Measurements from ENCODE around the gene PTX4. TPM values are rescaled to one million over a fixed set of nuclear protein-coding genes. Genes with fewer than 3 reads are reported as not detected.

The PTX4 gene
- total RNA-seq, 1 donor, result not detected

DNA sequence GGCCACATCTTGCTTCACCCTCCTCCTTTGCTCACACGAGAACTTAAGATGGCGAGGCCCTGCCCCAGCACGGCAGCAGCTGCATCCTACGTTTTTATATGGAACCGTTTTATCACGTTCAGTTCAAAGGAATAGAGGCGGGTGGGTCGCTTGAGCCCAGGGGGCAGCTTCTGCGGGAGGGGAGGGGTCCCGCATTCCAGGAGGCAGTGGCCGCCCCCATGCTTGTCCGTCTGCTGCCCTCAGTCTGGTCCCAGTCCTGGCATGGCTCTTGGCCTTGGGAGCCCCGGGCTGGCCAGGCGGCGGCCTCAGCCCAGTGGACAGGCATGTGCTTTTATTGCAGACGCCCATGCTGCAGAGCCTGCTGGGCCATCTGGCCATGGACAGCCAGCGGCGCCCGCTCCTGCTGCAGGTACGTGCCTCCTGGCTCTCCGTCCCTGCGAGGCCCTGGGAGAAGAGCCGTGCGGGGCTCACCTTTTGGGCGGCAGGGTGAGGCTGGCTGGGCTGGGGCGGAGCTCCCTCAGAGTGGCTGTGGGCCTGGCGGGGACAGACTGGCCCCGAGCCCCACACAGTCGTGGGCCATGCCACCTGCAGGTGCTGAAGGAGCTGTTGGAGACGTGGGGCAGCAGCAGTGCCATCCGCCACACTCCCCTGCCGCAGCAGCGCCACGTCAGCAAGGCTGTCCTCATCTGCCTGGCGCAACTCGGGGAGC lies 11.2 kb upstream of the PTX4 start:
- no peak for DNase-seq (ENCODE audit: low read depth)
- H3K4me3 ChIP-seq (ENCODE audit: low read depth, low read length), result no peak overlapping the region
- TF ChIP-seq, protein P1, sequence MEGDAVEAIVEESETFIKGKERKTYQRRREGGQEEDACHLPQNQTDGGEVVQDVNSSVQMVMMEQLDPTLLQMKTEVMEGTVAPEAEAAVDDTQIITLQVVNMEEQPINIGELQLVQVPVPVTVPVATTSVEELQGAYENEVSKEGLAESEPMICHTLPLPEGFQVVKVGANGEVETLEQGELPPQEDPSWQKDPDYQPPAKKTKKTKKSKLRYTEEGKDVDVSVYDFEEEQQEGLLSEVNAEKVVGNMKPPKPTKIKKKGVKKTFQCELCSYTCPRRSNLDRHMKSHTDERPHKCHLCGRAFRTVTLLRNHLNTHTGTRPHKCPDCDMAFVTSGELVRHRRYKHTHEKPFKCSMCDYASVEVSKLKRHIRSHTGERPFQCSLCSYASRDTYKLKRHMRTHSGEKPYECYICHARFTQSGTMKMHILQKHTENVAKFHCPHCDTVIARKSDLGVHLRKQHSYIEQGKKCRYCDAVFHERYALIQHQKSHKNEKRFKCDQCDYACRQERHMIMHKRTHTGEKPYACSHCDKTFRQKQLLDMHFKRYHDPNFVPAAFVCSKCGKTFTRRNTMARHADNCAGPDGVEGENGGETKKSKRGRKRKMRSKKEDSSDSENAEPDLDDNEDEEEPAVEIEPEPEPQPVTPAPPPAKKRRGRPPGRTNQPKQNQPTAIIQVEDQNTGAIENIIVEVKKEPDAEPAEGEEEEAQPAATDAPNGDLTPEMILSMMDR (IDR thresholded peaks at IDR 0.05; ENCODE audit: insufficient read depth, low read length), result no peak

DNA sequence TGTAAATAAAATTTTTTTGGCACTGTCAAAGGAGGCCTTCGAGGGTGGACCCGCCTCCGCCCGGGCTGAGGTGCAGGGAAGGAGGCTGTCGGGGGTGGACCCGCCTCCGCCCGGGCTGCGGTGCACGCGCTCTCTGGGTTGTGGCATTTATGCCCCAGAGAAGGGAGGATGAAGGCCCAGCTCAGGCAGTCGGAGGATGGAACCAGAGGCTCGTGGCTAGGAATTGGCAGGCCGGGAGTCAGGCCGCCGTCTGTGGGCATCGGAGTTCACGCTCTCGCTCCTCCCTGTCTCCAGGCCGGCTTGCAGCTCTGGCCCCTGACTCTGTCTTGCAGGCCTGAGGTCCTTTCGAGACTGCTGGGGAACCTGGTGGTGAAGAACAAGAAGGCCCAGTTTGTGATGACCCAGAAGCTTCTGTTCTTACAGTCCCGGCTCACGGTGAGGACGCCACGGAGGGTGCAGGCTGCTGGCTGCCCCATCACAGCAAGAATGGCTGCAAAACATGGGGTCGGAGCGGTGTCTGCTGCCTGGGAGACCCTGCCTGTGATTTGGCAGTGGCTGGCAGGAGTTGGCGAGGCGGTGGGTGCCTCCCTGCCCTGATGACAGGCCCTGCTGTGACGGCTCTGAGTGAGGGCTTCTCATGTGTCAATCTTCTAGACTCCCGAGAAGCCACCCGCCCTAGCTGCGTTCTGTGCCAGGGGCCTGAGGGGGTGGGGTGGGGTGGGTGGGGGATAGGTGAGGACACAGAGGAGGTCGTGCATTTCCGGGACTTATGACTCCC lies 10.3 kb upstream of the PTX4 start:
- no peak overlapping the region for H3K4me3 ChIP-seq (ENCODE audit: low read depth, low read length)
- no peak for DNase-seq (ENCODE audit: low read depth)
- TF ChIP-seq, protein P1 (IDR thresholded peaks at IDR 0.05; ENCODE audit: insufficient read depth, low read length), result no peak

DNA sequence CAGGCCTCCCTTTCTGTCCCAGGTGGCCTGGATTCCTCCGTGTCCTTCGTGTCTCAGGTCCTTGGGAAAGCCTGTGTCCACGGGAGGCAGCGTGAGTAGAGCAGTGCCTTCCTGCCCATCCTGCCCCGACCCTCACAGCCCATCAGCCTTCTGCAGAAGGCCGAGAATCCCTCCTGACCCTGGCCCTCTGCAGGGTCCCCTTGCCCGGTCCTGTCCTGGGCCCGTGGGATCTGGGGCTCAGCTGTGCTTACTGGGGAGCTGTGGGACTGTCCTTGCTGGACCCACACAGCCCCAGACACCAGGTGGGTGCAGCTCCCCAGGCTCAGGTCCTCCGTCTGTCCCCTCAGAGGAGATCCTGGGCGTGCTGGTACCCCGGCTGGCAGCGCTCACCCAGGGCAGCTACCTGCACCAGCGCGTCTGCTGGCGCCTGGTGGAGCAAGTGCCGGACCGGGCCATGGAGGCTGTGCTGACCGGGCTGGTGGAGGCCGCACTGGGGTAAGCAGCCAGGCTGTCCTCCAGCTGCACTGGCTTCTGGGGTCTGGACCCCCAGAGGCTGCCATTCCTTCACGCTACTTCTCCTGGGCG lies 8.4 kb upstream of the PTX4 start:
- TF ChIP-seq, protein P1 (IDR thresholded peaks at IDR 0.05; ENCODE audit: insufficient read depth, low read length), result no peak
- DNase-seq (ENCODE audit: low read depth), result no peak

DNA sequence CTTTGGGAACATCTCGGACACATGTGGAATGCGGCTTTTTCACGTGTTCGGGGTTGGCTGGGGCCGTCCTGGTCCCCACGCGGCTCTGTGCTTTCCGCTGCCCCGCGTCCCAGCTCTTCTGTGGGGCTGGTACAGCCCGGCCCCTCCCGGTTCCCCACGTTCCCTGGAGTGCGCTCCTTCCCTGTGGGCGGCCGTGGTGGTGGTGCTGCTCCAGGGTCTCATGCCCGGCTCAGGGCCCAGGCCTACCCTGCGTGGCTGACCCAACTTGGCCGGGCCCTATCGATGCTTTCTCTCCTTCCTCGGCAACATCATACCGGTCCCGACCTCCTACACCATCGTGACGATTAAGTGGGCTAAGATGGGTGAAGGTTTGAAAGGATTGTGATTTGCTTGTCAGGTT lies 7.7 kb upstream of the PTX4 start:
- no peak overlapping the region for H3K4me3 ChIP-seq (ENCODE audit: low read depth, low read length)
- DNase-seq (ENCODE audit: low read depth), result no peak
- TF ChIP-seq, protein P1 (IDR thresholded peaks at IDR 0.05; ENCODE audit: insufficient read depth, low read length), result no peak

More for the DNA sequence above, 8.4 kb upstream of the PTX4 start:
- no peak overlapping the region for H3K4me3 ChIP-seq (ENCODE audit: low read depth, low read length)

DNA sequence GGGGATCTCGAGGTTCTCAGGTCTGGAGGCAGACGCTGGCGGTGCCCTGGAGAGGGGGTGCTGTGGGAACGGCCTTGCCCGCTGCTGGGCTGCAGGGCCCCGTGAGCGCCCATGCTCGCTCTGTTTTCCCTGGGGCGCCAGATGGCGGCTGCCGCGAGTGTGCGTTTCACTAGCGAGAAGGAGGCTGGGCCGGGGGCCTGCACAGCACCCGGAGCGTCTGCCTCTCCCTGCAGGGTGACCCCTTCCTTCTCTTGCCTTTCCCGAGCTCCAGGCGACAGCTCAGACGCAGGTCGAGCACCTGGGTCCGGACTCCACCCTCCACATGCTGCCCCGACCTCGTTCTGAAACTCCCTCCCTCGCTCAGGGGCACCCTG lies 7.1 kb upstream of the PTX4 start:
- no peak for DNase-seq (ENCODE audit: low read depth)
- TF ChIP-seq, protein P1 (IDR thresholded peaks at IDR 0.05; ENCODE audit: insufficient read depth, low read length), result no peak
- H3K4me3 ChIP-seq (ENCODE audit: low read depth, low read length), result no peak overlapping the region

DNA sequence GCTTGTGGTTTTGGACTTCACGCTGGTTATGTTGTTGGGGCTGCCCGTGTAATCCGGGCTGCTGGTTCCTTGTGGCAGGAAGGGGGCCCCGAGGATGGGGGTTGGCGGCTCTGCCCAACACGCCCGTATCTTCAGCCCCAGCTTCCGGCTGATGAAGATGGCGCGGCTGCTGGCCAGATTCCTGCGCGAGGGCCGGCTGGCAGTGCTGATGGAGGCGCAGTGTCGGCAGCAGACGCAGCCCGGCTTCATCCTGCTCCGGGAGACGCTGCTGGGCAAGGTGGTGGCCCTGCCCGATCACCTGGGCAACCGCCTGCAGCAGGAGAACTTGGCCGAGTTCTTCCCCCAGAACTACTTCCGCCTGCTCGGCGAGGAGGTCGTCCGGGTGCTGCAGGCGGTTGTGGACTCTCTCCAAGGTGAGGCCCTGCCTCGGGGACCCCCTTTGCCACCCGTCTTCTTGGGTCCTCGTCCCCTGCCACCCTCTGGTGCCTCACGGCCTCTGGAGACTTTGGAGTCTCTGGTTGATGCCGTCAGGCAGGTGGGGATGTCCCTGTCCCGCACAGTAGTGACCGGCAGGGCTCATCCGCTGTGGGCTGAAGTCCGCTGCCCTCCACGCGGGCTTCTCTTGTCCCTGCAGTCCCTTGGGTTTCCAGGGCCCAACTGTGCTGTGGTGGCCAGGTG lies 6.6 kb upstream of the PTX4 start:
- TF ChIP-seq, protein P1 (IDR thresholded peaks at IDR 0.05; ENCODE audit: insufficient read depth, low read length), result no peak
- no peak overlapping the region for H3K4me3 ChIP-seq (ENCODE audit: low read depth, low read length)
- DNase-seq (ENCODE audit: low read depth), result no peak

Data from fibroblast of the aortic adventitia (primary cell).